GM21526 (cell line): ENCODE measurements around the gene IRF5.

Experiments used
- ATAC-seq: cut with Tn5 transposase; IDR thresholded peaks from one replicate; pipeline ENCODE4 v1.9.1; 2021; ENCODE audit warnings: moderate library complexity; ENCODE audit not compliant: unreplicated experiment, low FRiP score

IRF5 gene

GRCh38 chr7:128919881-128920799 is 17.6 kb upstream of the IRF5 start:
- ATAC-seq: no peak

GRCh38 chr7:128920913-128921582 is 16.7 kb upstream of the IRF5 start:
- no peak for ATAC-seq

GRCh38 chr7:128921866-128922440 is 15.8 kb upstream of the IRF5 start:
- no peak for ATAC-seq

GRCh38 chr7:128922496-128923410 is 15.0 kb upstream of the IRF5 start:
- no peak for ATAC-seq

- ATAC-seq: no peak
These were observed 14.3 kb upstream of the IRF5 start for GRCh38 chr7:128923411-128923800.

- no peak for ATAC-seq
These were observed 12.8 kb upstream of the IRF5 start for GRCh38 chr7:128924707-128925588.

- no peak for ATAC-seq
These were observed 9.4 kb upstream of the IRF5 start for GRCh38 chr7:128928159-128928813.

GRCh38 chr7:128928882-128929788 is 8.6 kb upstream of the IRF5 start:
- no peak for ATAC-seq

GRCh38 chr7:128931190-128931798 is 6.4 kb upstream of the IRF5 start:
- ATAC-seq: no peak

- ATAC-seq: no peak
These were observed 5.5 kb upstream of the IRF5 start for GRCh38 chr7:128931965-128932861.

- ATAC-seq: no peak
These were observed 4.9 kb upstream of the IRF5 start for GRCh38 chr7:128932862-128933179.

GRCh38 chr7:128933180-128933891 is 4.4 kb upstream of the IRF5 start:
- no peak for ATAC-seq

GRCh38 chr7:128934361-128935341 is 3.1 kb upstream of the IRF5 start:
- peak; percentile 39 for ATAC-seq

- ATAC-seq: no peak
These were observed 2.4 kb upstream of the IRF5 start for GRCh38 chr7:128935342-128935730.

- no peak for ATAC-seq
These were observed 929 bp upstream of the IRF5 start for GRCh38 chr7:128936798-128937197.
